HL-60/S4 treated with phorbol 12-myristate 13-acetate at 8.2 ng/mL for 4 days and 3 days (cell line): ENCODE measurements around the gene KCTD18.

ENCODE experiments used
- in situ Hi-C: fragments of 300-500 bp; cut with MboI; formaldehyde crosslinking; loops from 2 replicates; pipeline ENCODE4 v1.15.0; 2022; ENCODE audit warnings: low sequenced_read_pairs

The KCTD18 gene

DNA sequence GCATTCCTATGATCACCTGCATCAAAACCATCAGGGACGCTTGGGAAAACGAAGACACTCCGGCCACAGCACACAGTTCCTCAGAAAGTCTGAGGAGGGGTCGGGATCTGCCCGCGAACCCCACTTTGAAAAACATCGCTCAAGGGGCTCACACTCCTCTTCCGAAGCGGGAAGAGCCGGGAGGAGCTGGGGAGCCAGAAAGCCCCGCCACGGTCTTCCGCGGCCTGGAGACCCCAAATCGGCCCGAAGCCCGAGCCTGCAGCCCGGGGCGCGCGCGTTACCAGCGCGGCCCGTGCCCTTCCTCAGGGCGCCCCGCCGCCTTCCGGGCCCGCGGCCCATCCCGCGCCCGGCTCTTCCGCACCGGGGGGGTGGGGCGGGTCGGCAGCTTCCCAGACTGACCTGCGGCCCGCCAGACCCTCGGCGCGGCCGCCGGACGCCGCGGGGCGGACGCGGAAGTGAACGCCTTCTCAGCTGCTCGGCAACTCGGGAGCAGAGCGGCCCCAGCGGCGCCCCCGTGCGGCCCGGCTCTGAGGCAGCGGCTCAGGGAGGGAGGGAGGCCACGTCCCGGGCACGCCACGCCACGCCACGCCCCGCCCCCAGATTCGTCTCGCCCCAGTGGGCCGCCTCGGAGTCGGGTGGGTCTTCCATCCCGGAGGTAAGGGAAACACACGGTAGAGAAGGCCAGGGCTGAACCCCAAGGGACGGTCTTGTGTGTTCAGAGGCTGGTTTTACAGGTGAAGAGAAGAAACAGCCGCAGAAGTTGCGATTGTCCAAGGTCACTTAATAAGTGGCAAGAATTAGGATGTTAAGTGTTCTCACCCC, at the start of gene KCTD18:
Gene KCTD18 (minus strand): TSS at position 457 of the 822 bp plus-strand sequence. CDS start 3,052 bp downstream, outside the sequence.
- in situ Hi-C loops = no loop called here

DNA sequence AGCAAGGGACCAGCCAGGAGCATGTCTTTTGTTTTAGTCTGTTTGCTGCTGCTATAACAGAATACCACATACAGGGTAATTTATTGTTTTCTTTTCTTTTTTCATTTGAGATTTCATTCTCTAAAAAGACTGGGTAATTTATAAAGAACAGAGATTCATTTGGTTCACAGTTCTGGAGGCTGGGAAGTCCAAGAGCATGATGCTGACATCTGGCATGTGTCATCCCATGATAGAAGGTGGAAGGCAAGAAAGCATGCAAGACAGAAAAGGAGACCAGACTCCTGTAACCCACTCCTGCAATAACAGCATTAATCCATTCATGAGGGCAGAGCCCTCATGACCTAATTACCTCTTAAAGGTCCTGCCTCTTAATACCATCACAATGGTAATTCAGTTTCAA, 30.9 kb upstream of the KCTD18 start:
- in situ Hi-C loops = no loop called here

DNA sequence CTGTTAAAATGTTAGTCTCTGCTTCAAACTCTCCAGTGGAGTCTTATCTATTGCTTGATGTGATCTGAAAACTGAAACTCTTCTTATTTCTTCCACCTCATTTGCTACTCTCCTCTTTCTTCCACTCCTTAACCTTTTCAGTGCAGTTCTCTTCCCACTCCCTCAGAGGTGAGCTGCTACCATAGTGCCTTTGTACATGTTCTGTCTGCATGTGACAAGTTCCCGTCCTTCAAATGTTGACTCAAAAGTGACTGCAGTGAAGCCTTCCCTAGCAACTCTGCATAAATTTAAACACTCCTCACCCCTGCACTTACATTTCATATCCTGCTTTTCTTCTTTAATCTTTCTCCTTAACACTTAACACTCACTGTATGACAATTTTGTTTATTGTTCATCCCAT, 28.3 kb upstream of the KCTD18 start:
- in situ Hi-C loops = no loop called here

DNA sequence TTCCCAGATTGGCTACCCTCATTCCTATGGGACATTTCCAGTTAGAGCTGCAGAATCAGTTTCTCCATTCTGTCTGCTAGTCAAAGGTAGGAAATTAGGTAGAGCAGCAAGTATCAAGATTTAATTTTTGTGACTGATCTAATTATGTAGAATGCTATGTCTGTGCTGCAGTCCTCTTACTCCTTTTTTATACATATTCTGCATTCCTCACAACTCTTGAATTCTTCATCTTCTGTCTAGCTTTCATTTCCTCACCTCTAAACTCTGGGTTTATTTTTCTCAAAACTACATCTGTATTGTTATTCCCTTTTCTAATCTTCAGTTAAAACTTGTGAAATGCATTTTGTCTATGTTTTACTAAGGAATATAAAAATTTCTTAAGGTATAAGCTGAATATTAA, 24.7 kb upstream of the KCTD18 start:
- in situ Hi-C loops = no loop called here

DNA sequence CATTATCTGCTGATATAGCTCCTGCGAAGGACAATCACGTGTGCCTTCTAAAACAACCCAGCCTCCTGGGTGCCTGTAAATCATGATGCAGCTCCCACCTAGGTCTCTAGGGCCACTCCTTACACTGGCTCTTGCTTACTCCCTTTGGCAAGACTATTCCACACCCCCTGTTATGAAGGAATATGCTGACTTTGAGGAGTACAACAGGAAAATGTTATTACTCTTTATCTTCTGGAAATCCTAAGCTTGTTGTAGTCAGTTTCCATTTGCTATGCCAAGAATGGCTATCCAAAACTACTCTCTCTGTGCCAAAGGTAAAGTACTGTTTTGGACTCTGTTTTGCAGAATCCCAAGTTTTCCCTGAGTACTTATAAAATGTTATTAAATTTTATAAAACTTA, 23.9 kb upstream of the KCTD18 start:
- in situ Hi-C loops = no loop called here

DNA sequence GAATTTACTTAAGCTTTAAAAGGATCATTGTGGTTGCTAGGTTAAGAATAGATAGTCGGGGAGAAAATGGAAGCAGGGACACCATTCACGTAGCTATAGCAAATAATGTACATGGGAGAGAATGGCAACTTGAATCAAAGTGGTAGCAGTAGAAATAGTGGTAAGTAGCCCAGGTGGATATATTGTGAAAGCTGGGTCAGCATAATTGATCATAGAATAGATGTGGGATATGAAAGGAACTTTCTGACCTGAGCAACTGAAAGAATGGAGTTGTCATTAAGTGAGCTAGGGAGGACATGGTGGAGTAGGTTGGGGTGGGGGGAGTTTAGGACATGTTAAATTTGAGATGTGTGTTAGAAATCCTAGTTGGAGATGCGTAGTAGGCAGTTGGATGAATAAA, 18.4 kb upstream of the KCTD18 start:
- in situ Hi-C loops = no loop called here

DNA sequence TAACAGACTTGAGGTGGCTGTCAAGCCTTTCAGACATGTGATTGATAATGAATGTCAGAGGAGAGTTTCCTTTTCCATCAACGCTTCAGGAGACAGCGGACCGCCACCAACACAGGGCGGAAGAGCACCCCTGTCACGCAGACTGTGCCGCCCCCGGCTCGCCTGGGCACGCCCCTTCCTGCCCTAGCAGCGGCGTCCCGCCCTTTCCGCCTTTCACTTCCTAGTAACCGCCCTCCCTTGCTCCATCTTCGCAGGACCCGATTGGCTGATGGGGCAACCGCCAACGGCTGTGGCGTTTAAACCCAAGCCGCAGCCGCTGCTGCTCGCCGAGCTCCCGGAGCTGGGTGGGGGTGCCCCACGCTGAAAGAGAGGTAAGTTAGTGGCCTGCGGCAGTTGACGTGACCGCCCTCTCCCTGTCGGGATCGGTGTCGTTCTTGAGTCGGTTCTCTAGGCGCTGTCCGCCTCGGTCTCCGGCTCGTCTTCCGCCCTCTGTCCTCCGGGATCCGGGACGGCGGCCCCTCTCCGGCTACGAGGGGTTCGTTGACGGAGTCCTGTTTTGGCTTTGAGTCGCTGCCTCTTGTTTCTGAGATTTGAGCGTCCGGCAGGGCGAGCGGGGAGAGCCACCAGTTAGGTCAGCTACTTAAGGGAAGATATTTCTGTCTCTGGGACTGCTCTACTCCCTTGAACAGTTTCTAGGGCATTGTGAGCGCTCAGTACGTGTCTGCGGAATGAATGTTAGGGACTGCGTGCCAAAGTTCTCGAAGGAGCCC, 16.2 kb upstream of the KCTD18 start, which contains the start of gene SGO2:
Gene SGO2 (plus strand): TSS at position 326 of the 770 bp plus-strand sequence. CDS start 6,769 bp downstream, outside the sequence.
- in situ Hi-C loops = no loop called here

DNA sequence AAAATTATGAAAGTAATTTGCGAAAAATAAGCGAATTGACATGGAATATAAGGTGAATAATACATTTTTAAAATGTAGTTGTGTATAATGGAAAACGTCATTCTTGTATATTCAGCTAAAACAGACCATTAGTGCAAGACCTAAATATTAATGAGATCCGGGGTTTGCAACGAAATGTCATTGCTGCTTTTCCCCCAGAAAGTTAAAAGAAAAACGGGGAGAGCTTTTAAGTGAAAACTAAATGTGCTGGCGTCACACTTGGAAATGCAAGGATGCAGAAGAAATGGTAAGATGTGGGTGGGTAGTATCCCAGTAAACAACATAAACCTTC, 15.6 kb upstream of the KCTD18 start:
- in situ Hi-C loops = no loop called here

DNA sequence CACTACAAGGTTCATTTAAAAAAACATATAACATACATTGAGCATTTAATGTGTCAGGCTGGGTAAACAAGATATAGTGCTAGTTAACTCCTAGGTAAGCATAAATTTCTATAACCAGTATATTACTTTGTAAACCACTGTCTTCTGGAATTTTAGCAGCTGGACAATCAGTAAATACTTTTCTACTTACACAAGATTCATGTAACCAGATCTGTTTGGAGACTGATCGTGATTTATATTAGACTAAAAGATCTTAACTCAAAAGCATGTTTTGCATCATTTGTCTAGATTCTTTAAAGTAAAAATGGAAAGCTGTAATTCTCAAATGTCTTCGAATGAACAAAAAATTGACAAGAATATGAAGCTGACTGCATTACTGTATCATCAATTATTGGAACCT, 15.2 kb upstream of the KCTD18 start:
- in situ Hi-C loops = no loop called here

DNA sequence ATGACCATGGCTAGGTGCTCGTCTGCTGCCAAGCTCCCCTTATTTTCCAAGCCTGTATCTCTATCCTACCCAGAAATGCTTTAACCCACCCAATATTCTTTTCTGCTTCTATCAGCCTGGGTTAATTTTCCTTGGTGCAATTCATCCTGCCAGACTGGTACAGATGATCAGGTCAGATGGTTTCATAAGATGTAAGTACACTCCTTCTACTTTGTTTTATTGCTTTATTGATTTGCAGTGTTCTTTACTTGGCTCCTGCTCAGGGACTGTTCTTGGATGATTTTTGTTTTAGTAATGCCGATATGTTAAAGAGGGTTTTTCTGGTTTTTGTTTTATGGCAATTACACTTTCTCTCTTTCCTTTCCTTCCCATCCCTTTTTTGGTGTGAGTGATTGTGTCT, 13.7 kb upstream of the KCTD18 start:
- in situ Hi-C loops = no loop called here

DNA sequence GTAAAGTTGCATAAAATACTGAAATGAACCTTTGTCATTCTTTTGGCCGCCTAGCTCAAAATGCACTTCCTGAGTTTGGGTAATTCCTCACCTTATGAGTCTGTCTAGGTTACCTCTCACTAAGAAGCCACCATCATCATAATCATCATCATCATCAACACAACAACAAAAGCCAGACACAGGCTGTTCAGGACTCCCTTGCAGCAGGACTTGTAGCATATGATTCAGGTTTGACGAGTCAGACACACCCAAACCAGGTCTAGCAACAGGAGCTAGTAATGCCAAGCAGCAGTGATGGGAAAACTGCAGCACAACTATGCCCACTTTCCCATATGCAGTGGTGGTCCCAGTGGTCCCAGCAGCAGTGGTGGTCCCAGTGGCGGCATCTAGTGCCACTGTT, 13.3 kb upstream of the KCTD18 start:
- in situ Hi-C loops = no loop called here

DNA sequence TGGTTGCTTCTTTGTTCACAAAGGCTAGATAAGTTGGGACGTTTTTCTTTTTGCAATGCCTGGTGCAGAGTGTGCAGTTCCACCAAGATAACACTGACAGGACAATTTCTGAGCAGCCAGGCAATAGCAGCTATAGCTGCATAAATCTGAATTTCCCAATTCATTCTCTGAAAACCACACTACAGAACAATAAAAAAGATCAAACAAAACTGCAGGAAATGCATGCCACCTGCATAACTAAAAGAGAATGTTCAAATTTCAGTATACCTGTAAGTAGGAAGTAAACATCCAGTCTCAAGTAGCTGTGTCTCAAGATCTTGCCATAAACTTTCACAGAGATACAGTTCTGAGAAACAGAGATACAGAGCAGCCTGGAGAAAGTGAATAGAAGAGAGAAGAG, 5.3 kb upstream of the KCTD18 start:
- in situ Hi-C loops = no loop called here

DNA sequence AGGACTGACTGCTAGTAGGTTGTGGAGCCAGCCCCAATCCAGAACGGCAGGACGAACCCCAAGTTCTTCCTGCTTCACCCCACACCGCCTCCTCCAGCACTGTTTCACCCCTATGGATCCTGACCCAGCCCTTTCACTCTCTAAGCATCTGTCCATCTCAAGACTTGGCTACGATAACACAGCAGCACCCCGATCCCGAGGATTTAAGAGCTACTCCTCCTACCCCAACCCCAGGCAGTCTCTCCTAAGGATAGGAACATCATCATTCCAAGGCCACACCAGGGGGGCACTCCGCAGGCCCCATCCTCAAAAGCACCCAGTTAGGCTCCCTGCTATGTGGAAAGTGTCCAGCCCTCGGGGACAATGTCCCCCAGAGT, 645 bp downstream of the KCTD18 start:
- in situ Hi-C loops = no loop called here

DNA sequence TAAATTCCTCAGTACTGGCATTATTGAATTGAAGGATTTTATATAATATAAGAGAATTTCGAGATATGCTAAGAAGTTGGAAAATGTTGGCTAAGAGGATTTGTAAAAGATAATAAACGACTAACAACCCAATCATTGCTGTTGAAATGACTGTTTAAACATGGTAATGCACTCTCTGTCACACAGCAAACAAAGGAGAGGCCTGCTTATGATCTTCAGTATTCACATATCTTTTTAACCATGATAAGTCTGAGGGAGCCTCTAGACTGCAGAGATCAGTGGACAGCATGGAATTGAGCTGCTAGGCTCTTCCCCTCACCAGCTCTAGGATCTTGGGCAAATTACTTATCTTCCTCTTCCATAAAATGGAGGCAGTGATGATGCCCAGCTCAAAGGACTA, 2.7 kb downstream of the KCTD18 start:
- in situ Hi-C loops = no loop called here

DNA sequence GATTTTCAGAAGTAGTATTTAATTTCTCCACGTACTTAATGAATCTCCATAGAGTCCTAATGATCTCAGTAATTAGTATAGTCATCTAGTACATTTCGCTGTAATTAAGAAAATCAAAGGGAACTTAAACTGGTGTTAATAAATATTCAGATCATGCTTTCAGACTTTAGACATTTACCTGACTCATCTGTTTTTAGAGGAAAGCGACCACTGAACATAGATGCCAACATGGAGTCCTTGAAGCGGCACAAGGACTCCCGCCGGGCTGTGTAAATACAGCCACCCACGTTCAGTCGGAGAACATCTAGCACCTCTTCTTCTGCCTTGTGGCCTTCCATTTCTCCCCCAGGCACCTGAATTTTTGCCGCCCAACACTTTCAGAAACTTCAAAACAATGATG, 3.2 kb downstream of the KCTD18 start:
- in situ Hi-C loops = no loop called here

DNA sequence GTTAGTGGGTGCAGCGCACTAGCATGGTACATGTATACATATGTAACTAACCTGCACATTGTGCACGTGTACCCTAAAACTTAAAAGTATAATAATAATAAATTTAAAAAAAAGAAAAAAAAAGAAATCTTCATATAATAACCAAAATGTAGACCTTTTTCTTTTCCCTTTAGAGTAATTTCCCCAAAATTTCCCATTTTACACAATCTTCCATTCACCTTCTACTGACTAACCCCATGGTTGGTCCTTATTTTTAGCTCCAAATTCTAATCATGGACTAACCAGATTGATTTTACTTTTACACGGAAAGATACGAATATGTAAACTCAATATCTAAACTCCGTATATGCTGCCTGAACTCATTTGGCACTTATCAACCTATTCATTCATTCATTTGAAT, 7.7 kb downstream of the KCTD18 start:
- in situ Hi-C loops = no loop called here

DNA sequence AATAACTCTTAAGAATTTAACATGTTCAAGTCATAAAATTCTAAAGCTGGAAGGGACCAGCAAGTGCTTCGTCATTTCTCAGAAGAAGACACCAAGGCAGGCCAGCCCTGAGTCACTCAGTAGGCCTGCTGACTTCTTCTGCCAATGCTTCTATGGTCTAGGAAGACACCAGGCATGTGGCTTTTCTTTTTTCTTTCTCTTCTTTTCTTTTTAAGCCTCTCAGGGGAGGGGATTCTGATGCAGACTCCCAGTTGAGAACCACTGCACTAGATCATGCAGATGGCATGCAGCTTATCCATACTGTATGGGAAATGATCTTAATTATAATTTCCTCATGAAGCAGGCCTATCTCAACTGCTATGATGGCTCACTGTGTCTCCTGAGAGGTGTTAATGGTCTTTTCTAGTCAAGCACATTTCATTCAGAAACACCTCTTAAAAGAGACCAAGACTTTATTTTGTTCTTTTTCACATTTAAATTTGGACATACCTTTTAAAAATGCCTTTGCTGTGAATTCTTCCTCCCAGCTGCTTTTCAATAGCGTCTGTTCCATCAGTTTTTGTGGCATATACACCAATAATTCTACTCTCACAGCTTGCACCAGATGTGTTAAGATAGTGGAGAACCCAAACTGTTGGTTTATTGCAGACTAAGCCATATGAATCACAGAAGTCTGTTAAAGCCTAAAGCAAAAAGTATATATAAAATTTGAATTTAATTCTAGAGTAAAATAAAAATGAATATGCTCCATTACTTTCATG, 11.3 kb downstream of the KCTD18 start:
- in situ Hi-C loops = loop anchor here (25.0 kb wide), 1 partner anchor 536 kb away; the partner anchor contains the start of genes MAIP1 and TYW5

DNA sequence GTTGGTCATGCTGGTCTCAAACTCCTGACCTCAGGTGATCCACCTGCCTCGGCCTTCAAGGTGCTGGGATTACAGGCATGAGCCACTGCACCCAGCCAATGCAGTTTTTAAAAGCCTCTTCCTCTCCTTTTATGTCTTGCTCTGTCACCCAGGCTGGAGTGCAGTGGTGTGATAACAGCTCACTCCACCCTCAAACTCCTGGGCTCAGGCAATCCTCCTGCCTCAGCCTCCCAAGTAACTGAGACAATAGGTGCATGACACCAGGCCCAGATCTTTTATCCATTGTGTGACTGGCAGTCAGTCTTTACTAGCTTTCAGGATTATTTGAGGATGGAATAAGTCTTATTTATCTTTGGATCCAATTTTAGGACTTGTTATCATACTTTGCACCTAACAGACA, 13.2 kb downstream of the KCTD18 start:
- in situ Hi-C loops = loop anchor here (25.0 kb wide), 1 partner anchor 534 kb away; the partner anchor contains the start of genes MAIP1 and TYW5

DNA sequence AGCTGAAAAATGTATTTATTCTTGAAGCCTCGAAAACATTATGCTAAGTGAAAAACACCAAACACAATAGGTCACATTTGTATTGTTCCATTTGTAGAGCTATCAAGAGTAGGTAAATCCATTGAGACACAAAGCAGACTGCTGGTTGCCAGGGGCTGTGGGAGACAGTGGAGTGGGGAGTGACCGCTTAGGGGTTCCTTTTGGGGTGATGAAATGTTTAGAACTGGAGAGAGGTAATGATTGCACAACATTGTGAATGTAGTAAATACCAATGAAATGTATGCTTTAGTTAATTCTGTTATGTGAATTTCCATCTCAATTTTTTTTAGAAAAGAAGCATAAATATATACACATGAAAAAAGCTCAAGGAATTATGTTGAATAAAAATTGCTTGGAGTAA, 15.8 kb downstream of the KCTD18 start:
- in situ Hi-C loops = loop anchor here (25.0 kb wide), 1 partner anchor 532 kb away; the partner anchor contains the start of genes MAIP1 and TYW5

DNA sequence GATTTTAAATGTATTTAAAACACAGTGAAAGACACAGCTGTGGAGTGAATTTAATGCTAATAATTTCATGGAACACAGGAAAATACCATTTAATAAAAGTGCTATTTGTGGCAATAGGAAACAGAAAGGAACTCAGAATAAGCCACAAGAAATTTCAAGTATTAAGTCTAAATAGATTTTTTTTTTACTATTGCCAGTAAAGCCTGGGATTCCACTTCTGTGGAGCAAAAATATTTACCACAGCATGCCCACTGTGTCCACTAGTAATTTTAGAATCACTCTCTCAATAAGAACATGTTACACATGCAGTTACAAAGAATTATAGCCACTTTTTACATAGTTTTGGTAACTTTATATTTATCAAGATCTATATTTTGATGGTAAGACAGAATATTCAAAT, 17.2 kb downstream of the KCTD18 start:
- in situ Hi-C loops = loop anchor here (25.0 kb wide), 1 partner anchor 530 kb away; the partner anchor contains the start of genes MAIP1 and TYW5

DNA sequence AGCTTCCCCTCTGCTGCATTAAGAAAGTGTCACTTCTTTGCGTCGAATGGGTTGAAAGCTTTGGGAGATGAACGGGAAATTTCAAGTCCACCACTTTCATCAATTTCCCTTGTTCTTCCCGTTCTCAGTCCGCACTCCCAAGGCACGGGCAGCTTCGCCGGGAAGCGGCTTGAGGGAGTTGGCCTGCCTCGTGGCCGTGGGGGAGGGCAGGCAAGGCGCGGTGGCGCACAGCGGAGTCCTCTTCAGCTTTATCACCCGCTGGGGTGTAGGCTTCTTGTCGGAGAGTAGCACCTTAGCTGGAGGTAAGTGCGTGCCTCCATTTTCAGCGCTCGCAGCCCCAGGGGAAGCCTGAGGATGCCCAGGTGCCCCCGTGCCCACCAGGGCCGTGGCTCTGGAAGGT, 19.9 kb downstream of the KCTD18 start:
- in situ Hi-C loops = loop anchor here (25.0 kb wide), 1 partner anchor 528 kb away; the partner anchor contains the start of genes MAIP1 and TYW5
